Osteoblast (primary cell): ENCODE measurements around the gene BAX. TPM values are rescaled to one million over a fixed set of nuclear protein-coding genes. Genes with fewer than 3 reads are reported as not detected.
A peak's percentile ranks its signal among the peaks of the same experiment; 100 is the strongest.

Experiments
- DNase-seq: peaks from one replicate; pipeline ENCODE4 v3.0.0; 2011; ENCODE audit warnings: low spot score, mixed read lengths; ENCODE audit not compliant: insufficient read length; ENCODE audit errors: missing footprints
- H2AFZ ChIP-seq: 2 replicates; pipeline ENCODE4 v1.6.0; 2011; ENCODE audit warnings: mild to moderate bottlenecking, low read length
- H3K27ac ChIP-seq: 2 replicates; pipeline ENCODE4 v1.5.1; 2011; ENCODE audit warnings: mild to moderate bottlenecking, low read depth, low read length, moderate library complexity
- H3K27me3 ChIP-seq: 2 replicates; pipeline ENCODE4 v1.6.0; 2012; ENCODE audit warnings: mild to moderate bottlenecking, control low read depth, inconsistent platforms, low read length, moderate library complexity; ENCODE audit not compliant: insufficient read depth
- H3K36me3 ChIP-seq: 2 replicates; pipeline ENCODE4 v1.5.1; 2011; ENCODE audit warnings: mild to moderate bottlenecking, low read length, control low read depth, moderate library complexity; ENCODE audit not compliant: insufficient read depth
- H3K4me1 ChIP-seq: 2 replicates; pipeline ENCODE4 v1.5.1; 2011; ENCODE audit warnings: mild to moderate bottlenecking, low read length, control low read depth, moderate library complexity; ENCODE audit not compliant: insufficient read depth
- H3K4me2 ChIP-seq: 2 replicates; pipeline ENCODE4 v1.6.0; 2011; ENCODE audit warnings: mild to moderate bottlenecking, low read length; ENCODE audit not compliant: insufficient read depth
- H3K4me3 ChIP-seq: fragments of 200-600 bp; sonication (generic); 3 replicates; pipeline ENCODE4 v1.5.1; 2012; ENCODE audit warnings: mild to moderate bottlenecking, low read length, inconsistent platforms; ENCODE audit not compliant: insufficient read depth
- H3K79me2 ChIP-seq: 2 replicates; pipeline ENCODE4 v1.6.0; 2012; ENCODE audit warnings: mild to moderate bottlenecking, low read length, control low read depth, inconsistent platforms; ENCODE audit not compliant: insufficient read depth
- H3K9me3 ChIP-seq: 2 replicates; pipeline ENCODE4 v1.5.1; 2011; ENCODE audit warnings: low read depth, low read length, control low read depth
- H4K20me1 ChIP-seq: 2 replicates; pipeline ENCODE4 v1.6.0; 2012; ENCODE audit warnings: mild to moderate bottlenecking, low read length, control low read depth; ENCODE audit not compliant: insufficient read depth
- CTCF ChIP-seq: IDR thresholded peaks from 2 replicates; pipeline ENCODE4 v1.5.1; 2011; ENCODE audit warnings: mild to moderate bottlenecking, low read depth, low read length, moderate library complexity; ENCODE audit errors: extremely low read depth
- total RNA-seq: library from RNA; depleted of rRNA; stranded (reverse); fragments of >200 nt; gene quantifications from 2 replicates; pipeline ENCODE4 v1.2.3, GENCODE V29; 2012

Gene BAX
- total RNA-seq, 1 donor = 78.9 TPM

GRCh38 chr19:48989701-48990291, 35.1 kb downstream of the BAX start:
- Histone ChIP-seq H2AFZ (no peak overlapping the region), H3K9me3 (no peaks in the 10 kb centered on the region), H4K20me1 (peaks cover 16% of the 10 kb centered on the region), H3K79me2 (peaks cover 47% of the 10 kb centered on the region), H3K27me3 (no peaks in the 10 kb centered on the region), H3K4me1 (peaks cover 25% of the 10 kb centered on the region), H3K27ac (no peak overlapping the region), H3K4me3 (no peak overlapping the region), H3K4me2 (no peak overlapping the region), H3K36me3 (peaks cover 31% of the 10 kb centered on the region)
- no peak for TF ChIP-seq CTCF
- DNase-seq = peak; percentile 51

- no peaks in the 10 kb centered on the region for H3K9me3 ChIP-seq
- peaks cover 29% of the 10 kb centered on the region for H3K4me1 ChIP-seq
- no peaks in the 10 kb centered on the region for H3K27me3 ChIP-seq
- H3K79me2 ChIP-seq = peaks cover 53% of the 10 kb centered on the region
- H3K36me3 ChIP-seq = peaks cover 25% of the 10 kb centered on the region
- H3K4me2 ChIP-seq = no peak overlapping the region
- no peak overlapping the region for H3K27ac ChIP-seq
- H3K4me3 ChIP-seq = no peak overlapping the region
- no peak overlapping the region for H2AFZ ChIP-seq
- no peak for TF ChIP-seq CTCF
- peaks cover 15% of the 10 kb centered on the region for H4K20me1 ChIP-seq
- peak; percentile 26 for DNase-seq
Observed at GRCh38 chr19:48990400-48990799, 35.7 kb downstream of the BAX start.

GRCh38 chr19:48991011-48991609, 36.4 kb downstream of the BAX start:
- no peak for TF ChIP-seq CTCF
- H3K79me2 ChIP-seq = peaks cover 59% of the 10 kb centered on the region
- H3K27me3 ChIP-seq = no peaks in the 10 kb centered on the region
- H3K4me1 ChIP-seq = peaks cover 29% of the 10 kb centered on the region
- H3K27ac ChIP-seq = no peak overlapping the region
- no peak overlapping the region for H2AFZ ChIP-seq
- peak overlapping the region; percentile 99 for H3K4me2 ChIP-seq
- H3K9me3 ChIP-seq = no peaks in the 10 kb centered on the region
- DNase-seq = no peak
- H3K36me3 ChIP-seq = peaks cover 19% of the 10 kb centered on the region
- H4K20me1 ChIP-seq = peaks cover 15% of the 10 kb centered on the region
- H3K4me3 ChIP-seq = no peak overlapping the region

- Histone ChIP-seq H3K27ac (peak overlapping the region; percentile 85), H4K20me1 (peaks cover 15% of the 10 kb centered on the region), H3K79me2 (peaks cover 68% of the 10 kb centered on the region), H3K27me3 (no peaks in the 10 kb centered on the region), H3K36me3 (peaks cover 14% of the 10 kb centered on the region), H3K4me1 (peaks cover 29% of the 10 kb centered on the region), H3K4me2 (peak overlapping the region; percentile 99), H3K9me3 (no peaks in the 10 kb centered on the region), H2AFZ (peak overlapping the region; percentile 82), H3K4me3 (peak overlapping the region; percentile 89)
- DNase-seq = peak; percentile 99
- TF ChIP-seq CTCF = no peak
Observed at GRCh38 chr19:48991873-48992580, 37.4 kb downstream of the BAX start.
